AG04449 (cell line): Measurements from ENCODE around the gene GABRE.

Source experiments
- CTCF ChIA-PET: fragments of 350-600 bp; formaldehyde crosslinking; extraction: SDS; loops from one replicate; lab custom pipeline; 2021; ENCODE audit warnings: antibody characterized with exemption; lab: Yijun Ruan, JAX
- POLR2A ChIA-PET: fragments of 400-600, 350-600 bp; formaldehyde crosslinking; extraction: SDS; loops from one replicate; lab custom pipeline; 2020; ENCODE audit warnings: antibody characterized with exemption, inconsistent platforms; lab: Yijun Ruan, JAX
- DNase-seq: peaks from one replicate; pipeline ENCODE4 v3.0.0-alpha.2; 2010; ENCODE audit warnings: low read depth, low spot score
- H3K4me3 ChIP-seq: 2 replicates; pipeline ENCODE4 v1.5.1; 2011; ENCODE audit warnings: low read depth, mild to moderate bottlenecking, control low read depth, low read length
- CTCF ChIP-seq: IDR thresholded peaks from one replicate; pipeline ENCODE4 v1.5.1; 2011; ENCODE audit warnings: mild to moderate bottlenecking, moderate library complexity, low read length, control low read depth, inconsistent platforms; ENCODE audit not compliant: insufficient read depth; ENCODE audit errors: missing control alignments

The GABRE gene

GRCh38 chrX:151994476-151994875 is 20.0 kb upstream of the GABRE start:
- ChIA-PET CTCF (no interaction called here), POLR2A (no interaction called here)
- no peak for TF ChIP-seq CTCF
- no peak overlapping the region for H3K4me3 ChIP-seq
- DNase-seq: no peak

DNA sequence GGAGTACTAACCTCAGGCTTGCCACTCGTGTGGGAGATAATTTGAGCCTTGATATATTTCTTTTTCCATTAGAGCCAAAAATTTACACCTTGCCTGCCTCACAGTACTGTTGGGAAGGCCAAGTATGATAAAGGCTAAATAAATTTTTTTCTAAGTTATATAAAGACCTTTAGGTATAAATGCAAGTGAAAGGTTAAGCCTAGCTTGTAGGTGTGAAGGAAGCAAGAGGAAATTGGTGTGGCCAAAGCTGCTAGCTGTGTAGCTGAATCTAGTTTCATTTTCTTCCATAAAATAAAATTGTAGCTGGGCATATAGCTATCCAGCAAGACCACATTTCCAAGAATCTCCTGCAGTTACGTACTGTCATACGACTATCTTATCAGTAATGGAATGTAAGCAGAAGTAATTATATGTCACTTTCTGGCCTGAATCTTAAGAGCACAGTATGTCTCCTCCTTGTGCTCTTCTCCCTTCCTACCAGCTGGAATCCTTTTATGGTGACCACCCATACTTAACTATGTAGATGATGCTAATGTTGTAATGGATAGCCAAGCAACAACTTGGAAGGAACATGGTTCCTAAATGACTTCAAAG is 14.3 kb upstream of the GABRE start:
- CTCF ChIA-PET: no interaction called here
- DNase-seq: no peak
- H3K4me3 ChIP-seq: no peak overlapping the region
- POLR2A ChIA-PET: no interaction called here
- TF ChIP-seq CTCF: no peak

GRCh38 chrX:151987108-151987507 is 12.6 kb upstream of the GABRE start:
- TF ChIP-seq CTCF: no peak
- POLR2A ChIA-PET: no interaction called here
- no peak for DNase-seq
- CTCF ChIA-PET: no interaction called here
- no peak overlapping the region for H3K4me3 ChIP-seq

GRCh38 chrX:151985955-151986354 is 11.5 kb upstream of the GABRE start:
- POLR2A ChIA-PET: interaction anchor here (3.3 kb wide), 1 partner anchor 12 kb away, joined by 18 read pairs; the partner anchor contains the start of gene GABRE
- CTCF ChIA-PET: no interaction called here
- no peak overlapping the region for H3K4me3 ChIP-seq
- no peak for TF ChIP-seq CTCF
- DNase-seq: peak; percentile 19

DNA sequence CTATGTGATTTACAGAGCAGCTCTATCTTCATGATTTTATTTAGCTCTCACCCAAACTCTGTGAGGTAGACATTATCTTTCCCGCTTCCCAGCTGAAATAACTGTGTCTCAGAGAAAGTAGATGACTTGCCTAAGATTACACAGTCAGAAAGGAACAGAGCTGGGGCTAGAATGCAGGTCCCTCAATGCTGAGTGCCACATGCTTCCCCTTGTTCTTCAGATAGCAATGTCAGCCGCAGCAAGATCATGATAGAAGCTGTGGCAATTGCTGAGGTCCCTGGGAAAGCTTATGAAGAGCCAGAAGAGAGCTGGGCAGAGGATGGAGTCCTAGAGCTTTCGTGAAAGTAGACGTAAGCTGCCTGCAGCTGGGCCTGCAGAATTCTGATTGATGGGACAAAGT is 11.1 kb upstream of the GABRE start:
- no peak for DNase-seq
- ChIA-PET POLR2A (interaction anchor here (3.3 kb wide), 1 partner anchor 12 kb away, joined by 18 read pairs; the partner anchor contains the start of gene GABRE), CTCF (no interaction called here)
- TF ChIP-seq CTCF: no peak
- H3K4me3 ChIP-seq: no peak overlapping the region

GRCh38 chrX:151984902-151985301 is 10.4 kb upstream of the GABRE start:
- no peak for DNase-seq
- ChIA-PET POLR2A (interaction anchor here (1.0 to 3.3 kb wide), 2 partner anchors 11 to 114 kb away, joined by 3 to 18 read pairs; partner anchors contain the start of gene GABRE), CTCF (no interaction called here)
- no peak overlapping the region for H3K4me3 ChIP-seq
- no peak for TF ChIP-seq CTCF
